ENCODE data around the gene ERN1.
"Not testable (repeated sequence)": the region's sequence is repeated elsewhere in the genome, so short reads cannot be mapped to it uniquely, and the experiment has no call there.

DNA sequence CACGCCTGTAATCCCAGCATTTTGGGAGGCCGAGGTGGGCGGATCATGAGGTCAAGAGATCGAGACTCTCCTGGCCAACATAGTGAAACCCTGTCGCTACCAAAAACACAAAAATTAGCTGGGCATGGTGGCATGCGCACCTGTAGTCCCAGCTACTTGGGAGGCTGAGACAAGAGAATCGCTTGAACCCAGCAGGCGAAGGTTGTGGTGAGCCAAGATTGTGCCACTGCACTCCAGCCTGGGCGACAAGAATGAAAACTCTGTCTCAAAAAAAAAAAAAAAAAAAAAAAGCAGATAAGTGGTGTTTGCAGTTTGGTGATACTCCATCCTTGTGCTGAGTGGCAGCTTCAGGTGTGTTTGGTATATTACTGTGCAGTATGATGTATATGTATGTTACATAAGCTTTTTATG lies 110.4 kb downstream of the ERN1 start:
- TF ChIP-seq, protein P1, sequence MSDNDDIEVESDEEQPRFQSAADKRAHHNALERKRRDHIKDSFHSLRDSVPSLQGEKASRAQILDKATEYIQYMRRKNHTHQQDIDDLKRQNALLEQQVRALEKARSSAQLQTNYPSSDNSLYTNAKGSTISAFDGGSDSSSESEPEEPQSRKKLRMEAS (IDR thresholded peaks at IDR 0.05; ENCODE audit: insufficient read depth, insufficient read length): not testable (repeated sequence)
- TF ChIP-seq, protein P2, sequence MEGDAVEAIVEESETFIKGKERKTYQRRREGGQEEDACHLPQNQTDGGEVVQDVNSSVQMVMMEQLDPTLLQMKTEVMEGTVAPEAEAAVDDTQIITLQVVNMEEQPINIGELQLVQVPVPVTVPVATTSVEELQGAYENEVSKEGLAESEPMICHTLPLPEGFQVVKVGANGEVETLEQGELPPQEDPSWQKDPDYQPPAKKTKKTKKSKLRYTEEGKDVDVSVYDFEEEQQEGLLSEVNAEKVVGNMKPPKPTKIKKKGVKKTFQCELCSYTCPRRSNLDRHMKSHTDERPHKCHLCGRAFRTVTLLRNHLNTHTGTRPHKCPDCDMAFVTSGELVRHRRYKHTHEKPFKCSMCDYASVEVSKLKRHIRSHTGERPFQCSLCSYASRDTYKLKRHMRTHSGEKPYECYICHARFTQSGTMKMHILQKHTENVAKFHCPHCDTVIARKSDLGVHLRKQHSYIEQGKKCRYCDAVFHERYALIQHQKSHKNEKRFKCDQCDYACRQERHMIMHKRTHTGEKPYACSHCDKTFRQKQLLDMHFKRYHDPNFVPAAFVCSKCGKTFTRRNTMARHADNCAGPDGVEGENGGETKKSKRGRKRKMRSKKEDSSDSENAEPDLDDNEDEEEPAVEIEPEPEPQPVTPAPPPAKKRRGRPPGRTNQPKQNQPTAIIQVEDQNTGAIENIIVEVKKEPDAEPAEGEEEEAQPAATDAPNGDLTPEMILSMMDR (IDR thresholded peaks at IDR 0.05; ENCODE audit: extremely low read depth in 1 of 2, insufficient read depth in 1 of 2, low read depth in 1 of 2, low read length in 2 of 2): not testable (repeated sequence)
- not testable (repeated sequence) for TF ChIP-seq POLR2AphosphoS5 (IDR thresholded peaks at IDR 0.05; ENCODE audit: insufficient read depth, low read depth, low read length); EZH2 (IDR thresholded peaks at IDR 0.05; ENCODE audit: borderline replicate concordance, low read depth, low read length, severe bottlenecking)
